T-helper 1 cell treated with Interleukin-12 subunit alpha and Interleukin-12 subunit beta and Interleukin-4 antibody, amounts not matched to agents 30 μg/mL and 1 μg/mL, for 36 hours (primary cell): ENCODE data around the gene BUB1B.

Experiments used
- H3K27ac Mint-ChIP-seq: one replicate; pipeline ENCODE4 v1.8.0; 2021; ENCODE audit warnings: mild to moderate bottlenecking, mixed read lengths
- H3K27me3 Mint-ChIP-seq: one replicate; pipeline ENCODE4 v1.8.0; 2021; ENCODE audit warnings: low read depth, mixed read lengths
- H3K36me3 Mint-ChIP-seq: one replicate; pipeline ENCODE4 v1.8.0; 2021; ENCODE audit warnings: low read depth, mixed read lengths
- H3K4me1 Mint-ChIP-seq: one replicate; pipeline ENCODE4 v1.8.0; 2021; ENCODE audit warnings: low read depth, mixed read lengths
- H3K4me3 Mint-ChIP-seq: one replicate; pipeline ENCODE4 v1.8.0; 2021; ENCODE audit warnings: mild to moderate bottlenecking, moderate library complexity, mixed read lengths
- H3K9me3 Mint-ChIP-seq: one replicate; pipeline ENCODE4 v1.8.0; 2021; ENCODE audit warnings: mixed read lengths

Gene BUB1B

DNA sequence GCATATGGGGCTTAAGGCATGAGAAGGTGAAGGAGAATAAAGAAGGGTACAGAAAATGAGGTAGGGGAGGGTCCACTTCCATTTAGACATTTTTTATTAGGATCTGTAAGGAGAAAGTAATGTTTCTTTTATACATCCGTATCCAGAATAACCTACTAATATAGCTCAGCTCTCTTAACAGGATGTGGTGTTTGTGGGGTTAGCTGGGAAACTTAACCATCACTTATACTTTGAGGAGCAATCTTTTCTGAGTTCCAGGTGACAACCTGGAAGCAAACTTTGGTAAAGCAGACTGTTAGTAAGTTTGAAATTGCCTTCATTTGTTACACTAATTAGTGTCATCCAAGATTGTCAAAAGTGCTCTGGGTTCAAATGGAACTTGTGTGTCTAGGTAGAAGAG, 36.6 kb downstream of the BUB1B start:
- H3K27ac Mint-ChIP-seq: peak overlapping the region; percentile 71

DNA sequence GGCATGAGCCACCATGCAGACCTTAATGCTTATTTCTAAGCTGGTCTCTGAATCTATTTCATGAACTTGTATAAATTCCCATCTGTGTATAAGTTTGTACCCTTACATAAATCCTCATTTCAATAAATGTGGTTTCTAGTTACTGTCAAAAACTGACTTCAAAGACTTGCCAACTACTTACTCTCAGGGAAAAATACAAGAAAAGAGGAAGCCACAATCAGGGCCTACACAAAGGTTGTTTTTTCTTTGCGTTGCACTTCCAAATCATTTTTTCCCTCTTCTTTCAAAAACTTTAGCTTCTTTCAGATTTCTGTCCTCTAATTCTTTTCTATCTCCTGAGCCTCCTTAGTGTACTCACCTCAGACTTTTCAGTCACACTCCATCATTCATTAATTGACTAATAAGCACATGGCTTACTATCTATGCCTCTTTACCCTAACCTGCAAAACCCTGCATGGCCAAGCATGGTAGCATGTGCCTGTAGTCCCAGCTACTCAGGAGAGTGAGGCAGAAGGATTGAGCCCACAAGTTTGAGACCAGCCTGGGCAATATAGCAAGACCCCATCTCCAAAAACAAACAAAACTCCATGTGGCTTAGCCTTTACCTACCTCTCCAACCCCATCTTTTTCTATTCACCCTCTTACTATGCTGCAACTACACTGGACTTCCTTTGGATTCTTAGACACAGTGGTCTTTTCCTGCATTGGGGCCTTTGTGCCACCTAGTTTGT, 37.7 kb downstream of the BUB1B start:
- H3K36me3 Mint-ChIP-seq: peaks cover 45% of the 10 kb centered on the region
- no peak overlapping the region for H3K4me3 Mint-ChIP-seq
- H3K27ac Mint-ChIP-seq: peak overlapping the region; percentile 77

More for the DNA sequence above, 36.6 kb downstream of the BUB1B start:
- no peaks in the 10 kb centered on the region for H3K9me3 Mint-ChIP-seq
- peaks cover 44% of the 10 kb centered on the region for H3K36me3 Mint-ChIP-seq
- no peaks in the 10 kb centered on the region for H3K27me3 Mint-ChIP-seq
- peak overlapping the region; percentile 69 for H3K4me3 Mint-ChIP-seq
- peaks cover 45% of the 10 kb centered on the region for H3K4me1 Mint-ChIP-seq

DNA sequence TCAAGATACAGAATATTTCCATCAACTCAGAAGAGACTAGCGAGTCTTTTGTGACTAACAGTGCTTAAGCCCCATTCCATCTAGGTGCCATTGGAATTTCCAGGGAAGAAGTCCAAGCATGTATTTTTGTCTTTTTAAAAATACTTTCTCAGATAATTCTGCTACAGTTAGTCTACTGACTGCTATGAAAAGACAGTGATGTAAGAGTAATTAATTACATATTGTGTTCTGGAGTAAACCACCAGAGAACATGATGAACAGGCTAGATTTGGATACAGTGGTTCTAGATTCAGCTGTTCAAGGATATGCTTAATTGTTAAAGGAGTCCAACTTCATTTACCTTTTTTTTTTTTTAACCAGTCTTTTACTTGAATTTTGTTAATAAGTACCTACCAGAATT, 43.2 kb downstream of the BUB1B start:
- Mint-ChIP-seq H3K4me3 (no peak overlapping the region), H3K4me1 (peaks cover 8% of the 10 kb centered on the region), H3K27me3 (no peaks in the 10 kb centered on the region), H3K9me3 (no peaks in the 10 kb centered on the region), H3K36me3 (peaks cover 30% of the 10 kb centered on the region), H3K27ac (no peak overlapping the region)

More for the DNA sequence above, 37.7 kb downstream of the BUB1B start:
- H3K9me3 Mint-ChIP-seq: no peaks in the 10 kb centered on the region
- H3K27me3 Mint-ChIP-seq: no peaks in the 10 kb centered on the region
- peaks cover 42% of the 10 kb centered on the region for H3K4me1 Mint-ChIP-seq

DNA sequence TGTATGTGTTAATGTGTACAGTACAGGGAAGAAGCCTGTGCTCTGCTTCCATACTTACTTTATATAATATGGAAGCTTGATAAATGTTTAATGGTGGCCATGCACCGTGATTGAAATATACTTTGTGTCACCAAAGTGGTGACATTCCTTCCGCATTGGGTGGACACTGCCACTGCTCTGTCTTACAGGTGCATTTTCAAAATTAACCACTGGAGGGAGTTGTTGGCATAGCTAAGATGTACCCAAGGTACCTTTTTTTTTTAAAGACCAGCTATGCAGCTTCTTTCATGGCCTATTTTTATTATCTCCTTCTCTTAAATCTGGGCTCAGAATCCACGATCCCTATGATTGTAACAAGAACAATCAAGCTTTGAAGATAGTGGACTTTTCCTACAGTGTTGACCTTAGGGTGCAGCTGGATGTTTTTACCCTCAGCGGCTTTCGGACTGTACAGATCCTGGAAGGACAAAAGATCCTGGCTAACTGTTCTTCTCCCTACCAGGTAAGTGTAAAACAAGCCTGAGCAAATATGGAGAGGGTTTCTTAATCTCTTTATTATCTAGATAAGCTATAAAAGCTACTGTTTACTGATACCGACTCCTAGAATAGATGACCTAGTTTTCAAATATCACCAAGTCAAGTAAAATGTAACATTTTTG, 56.4 kb downstream of the BUB1B start:
- no peak overlapping the region for H3K4me3 Mint-ChIP-seq
- no peak overlapping the region for H3K27ac Mint-ChIP-seq
- no peaks in the 10 kb centered on the region for H3K27me3 Mint-ChIP-seq
- no peaks in the 10 kb centered on the region for H3K9me3 Mint-ChIP-seq
- peaks cover 6% of the 10 kb centered on the region for H3K4me1 Mint-ChIP-seq
- peaks cover 27% of the 10 kb centered on the region for H3K36me3 Mint-ChIP-seq

DNA sequence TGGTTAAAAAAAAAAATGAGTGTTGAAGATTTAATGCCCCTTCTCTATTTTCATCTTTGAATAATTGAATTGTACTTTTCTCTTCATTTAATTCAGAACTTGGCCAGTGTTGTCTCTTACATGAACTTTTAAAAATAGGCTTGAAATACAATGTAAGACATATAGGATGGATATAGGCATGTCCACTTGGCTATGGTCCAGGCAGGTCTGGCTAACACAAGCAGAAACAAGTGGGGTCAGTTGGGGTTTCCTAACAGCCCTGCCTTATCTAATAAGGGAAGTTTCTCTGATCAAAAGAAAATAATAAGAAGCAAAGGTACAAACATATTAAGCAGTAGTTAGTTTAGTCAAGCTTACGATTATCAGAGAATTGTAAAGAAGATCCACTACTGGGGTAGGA, 58.9 kb downstream of the BUB1B start:
- H3K4me1 Mint-ChIP-seq: peaks cover 8% of the 10 kb centered on the region
- H3K36me3 Mint-ChIP-seq: peaks cover 27% of the 10 kb centered on the region
- H3K27me3 Mint-ChIP-seq: no peaks in the 10 kb centered on the region
- H3K9me3 Mint-ChIP-seq: no peaks in the 10 kb centered on the region
- H3K4me3 Mint-ChIP-seq: no peak overlapping the region
- H3K27ac Mint-ChIP-seq: peak overlapping the region; percentile 52

DNA sequence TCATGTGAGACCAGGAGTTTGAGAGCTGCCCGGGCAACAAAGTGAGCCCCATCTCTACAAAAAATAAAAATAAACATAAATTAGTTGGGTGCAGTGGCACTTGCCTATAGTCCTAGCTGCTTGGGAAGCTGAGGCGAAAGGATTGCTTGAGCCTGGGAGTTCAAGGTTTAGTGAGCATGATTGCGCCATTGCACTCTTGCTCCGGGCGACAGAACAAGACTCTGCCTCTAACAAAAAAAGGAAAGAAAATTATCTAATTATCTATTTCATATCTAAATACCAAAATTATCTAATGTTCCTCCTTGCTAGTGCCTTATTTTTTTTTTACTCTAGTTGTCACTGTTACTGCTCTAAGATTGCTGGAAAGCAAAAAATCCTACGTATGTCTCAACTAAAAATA, 61.3 kb downstream of the BUB1B start:
- no peaks in the 10 kb centered on the region for H3K9me3 Mint-ChIP-seq
- no peaks in the 10 kb centered on the region for H3K27me3 Mint-ChIP-seq
- H3K4me1 Mint-ChIP-seq: peaks cover 19% of the 10 kb centered on the region
- no peak overlapping the region for H3K27ac Mint-ChIP-seq
- peaks cover 29% of the 10 kb centered on the region for H3K36me3 Mint-ChIP-seq
- H3K4me3 Mint-ChIP-seq: no peak overlapping the region

DNA sequence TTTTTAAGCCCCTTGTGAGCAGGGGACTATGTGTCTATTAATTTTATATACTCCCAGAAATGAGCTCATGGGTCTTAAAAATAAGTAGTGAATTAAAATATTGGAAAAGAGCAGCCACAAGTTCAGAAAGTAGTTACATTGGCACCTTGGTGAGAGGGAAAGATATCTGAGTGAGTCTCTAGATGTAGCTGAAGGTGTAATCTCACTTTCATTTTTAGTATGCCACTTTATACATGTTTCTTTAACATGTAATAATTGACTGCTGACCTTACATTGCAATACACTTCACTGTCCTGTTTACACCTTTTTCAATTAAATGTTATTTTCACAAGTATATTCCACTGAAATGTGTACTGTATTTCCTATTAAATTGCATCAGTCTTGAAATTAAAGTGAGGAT, 65.9 kb downstream of the BUB1B start:
- Mint-ChIP-seq H3K36me3 (peaks cover 19% of the 10 kb centered on the region), H3K27ac (no peak overlapping the region), H3K4me1 (peaks cover 17% of the 10 kb centered on the region), H3K27me3 (no peaks in the 10 kb centered on the region), H3K9me3 (no peaks in the 10 kb centered on the region), H3K4me3 (no peak overlapping the region)

DNA sequence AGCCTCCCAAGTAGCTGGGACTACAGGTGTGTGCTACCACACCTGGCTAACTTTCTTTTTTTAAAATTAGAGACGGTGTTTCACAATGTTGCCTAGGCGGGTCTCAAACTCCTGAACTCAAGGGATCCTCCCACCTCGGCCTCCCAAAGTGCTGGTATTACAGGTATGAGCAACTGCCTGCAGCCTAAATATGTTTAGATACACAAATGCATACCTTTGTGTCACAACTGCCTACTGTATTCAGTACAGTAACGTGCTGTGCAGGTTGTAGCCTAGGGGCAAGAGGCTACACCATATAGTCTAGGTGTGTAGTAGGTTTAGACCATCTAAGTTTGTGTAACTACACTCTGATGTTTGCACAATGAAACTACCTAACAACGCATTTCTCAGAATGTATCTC, 68.4 kb downstream of the BUB1B start:
- H3K27me3 Mint-ChIP-seq: no peaks in the 10 kb centered on the region
- H3K9me3 Mint-ChIP-seq: no peaks in the 10 kb centered on the region
- H3K4me3 Mint-ChIP-seq: no peak overlapping the region
- H3K36me3 Mint-ChIP-seq: peaks cover 11% of the 10 kb centered on the region
- no peak overlapping the region for H3K27ac Mint-ChIP-seq
- H3K4me1 Mint-ChIP-seq: peaks cover 15% of the 10 kb centered on the region

DNA sequence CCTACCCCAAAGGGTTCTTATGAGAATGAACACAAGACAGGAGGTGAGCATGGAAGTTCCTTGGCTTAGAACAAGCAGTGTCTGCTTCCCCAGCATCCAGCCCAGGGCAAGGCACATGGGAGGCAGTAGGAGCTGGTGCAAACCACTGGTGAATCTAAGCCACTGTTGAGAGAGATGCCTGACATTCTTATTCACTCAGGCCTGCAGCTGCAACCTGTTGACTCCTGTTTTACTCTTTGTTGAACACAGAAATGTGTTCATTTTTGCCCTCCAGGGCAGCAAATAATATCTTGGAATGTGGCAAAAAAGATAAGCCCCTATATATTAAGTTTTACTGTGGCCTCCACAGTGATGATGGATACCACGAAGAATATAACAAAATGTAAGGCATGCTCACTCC, 69.1 kb downstream of the BUB1B start:
- no peak overlapping the region for H3K4me3 Mint-ChIP-seq

DNA sequence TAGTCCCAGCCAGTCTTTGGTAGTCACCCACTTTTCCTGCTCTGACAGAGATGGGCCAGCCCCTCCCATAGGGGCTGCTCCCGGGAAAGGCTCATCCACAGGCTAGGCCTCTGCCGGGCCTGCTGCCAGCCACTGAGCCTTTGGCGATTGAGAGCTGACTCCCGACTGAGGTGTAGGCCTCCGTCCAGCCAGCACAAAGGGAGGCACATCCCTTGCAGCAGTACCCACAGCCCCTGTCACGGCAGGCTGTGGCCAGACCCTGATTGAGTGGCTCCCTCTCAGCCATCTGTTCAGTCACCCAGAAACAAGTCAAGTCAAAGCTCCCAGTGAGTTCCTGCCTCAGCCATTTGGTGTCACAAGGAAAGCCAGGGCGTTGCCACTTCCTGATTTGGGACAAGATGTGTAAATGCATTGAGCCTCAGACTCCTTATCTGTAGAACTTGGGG, 71.8 kb downstream of the BUB1B start:
- peaks cover 6% of the 10 kb centered on the region for H3K36me3 Mint-ChIP-seq
- H3K4me3 Mint-ChIP-seq: no peak overlapping the region
- no peaks in the 10 kb centered on the region for H3K9me3 Mint-ChIP-seq
- no peak overlapping the region for H3K27ac Mint-ChIP-seq
- H3K27me3 Mint-ChIP-seq: peaks cover 5% of the 10 kb centered on the region
- no peaks in the 10 kb centered on the region for H3K4me1 Mint-ChIP-seq

More for the DNA sequence above, 69.1 kb downstream of the BUB1B start:
- Mint-ChIP-seq H3K27me3 (no peaks in the 10 kb centered on the region), H3K4me1 (peaks cover 12% of the 10 kb centered on the region), H3K27ac (no peak overlapping the region), H3K9me3 (no peaks in the 10 kb centered on the region), H3K36me3 (peaks cover 8% of the 10 kb centered on the region)

DNA sequence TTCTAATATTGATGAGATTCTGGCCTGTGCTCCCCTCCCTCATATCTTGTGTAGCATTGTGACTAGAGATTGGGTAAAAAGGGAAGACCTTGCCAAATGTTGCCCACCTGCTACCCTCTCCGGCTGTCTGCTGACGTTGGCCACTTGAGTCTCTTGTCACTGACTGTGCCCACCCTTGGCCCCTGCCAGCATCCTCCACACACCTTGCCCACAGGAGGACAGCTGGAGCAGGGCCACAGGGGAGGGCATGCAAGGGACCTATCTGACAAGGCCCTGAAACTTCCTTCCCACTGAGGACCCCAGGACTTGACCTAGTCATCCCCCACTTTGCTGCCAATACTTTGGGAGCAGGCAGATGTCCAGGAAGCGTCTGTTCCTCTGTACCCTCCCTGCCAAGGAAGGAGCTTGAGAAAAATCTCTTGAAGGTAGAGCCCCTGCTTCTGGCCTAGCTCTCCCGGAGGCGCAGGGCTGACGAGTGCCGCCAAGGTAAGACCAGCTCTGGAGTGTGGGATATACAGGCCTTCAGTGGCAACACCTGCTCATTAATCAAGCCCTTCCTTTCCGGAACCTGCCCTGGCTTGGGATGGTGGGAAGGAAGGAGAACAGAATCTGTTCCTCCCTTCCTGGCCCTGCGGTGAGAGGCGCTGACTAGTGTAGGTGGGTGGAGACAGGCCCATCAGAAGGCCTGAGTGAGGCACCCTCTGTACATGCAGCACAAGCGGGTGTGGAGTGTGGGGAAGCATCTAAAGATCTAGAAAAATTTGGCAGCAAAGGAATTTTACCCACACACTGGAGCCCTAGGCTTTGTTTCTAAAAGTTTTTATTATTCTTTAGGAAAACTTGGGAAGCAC, 73.1 kb downstream of the BUB1B start:
- Mint-ChIP-seq H3K4me3 (no peak overlapping the region), H3K27ac (no peak overlapping the region), H3K27me3 (peaks cover 18% of the 10 kb centered on the region), H3K36me3 (peaks cover 6% of the 10 kb centered on the region), H3K4me1 (peaks cover 3% of the 10 kb centered on the region), H3K9me3 (no peaks in the 10 kb centered on the region)

DNA sequence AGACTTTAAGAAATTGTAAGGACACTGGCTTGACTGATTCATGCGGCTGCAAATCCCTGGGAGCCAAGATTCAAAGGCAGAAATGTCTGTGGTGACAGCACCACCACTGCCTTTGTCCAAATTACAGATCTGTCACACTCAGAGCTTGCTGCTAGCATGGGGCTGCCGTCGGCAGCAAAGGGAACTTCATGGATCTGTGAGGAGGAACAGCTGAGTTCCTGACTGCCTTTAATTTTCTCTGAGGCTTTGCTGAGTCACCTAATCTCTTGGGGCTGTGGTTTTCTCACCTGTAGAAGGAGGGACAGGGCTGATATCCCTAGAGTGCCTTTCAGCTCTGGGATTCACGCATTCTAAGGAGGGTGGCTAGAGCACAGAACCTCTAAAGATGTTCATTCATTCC, 73.9 kb downstream of the BUB1B start:
- no peak overlapping the region for H3K27ac Mint-ChIP-seq

DNA sequence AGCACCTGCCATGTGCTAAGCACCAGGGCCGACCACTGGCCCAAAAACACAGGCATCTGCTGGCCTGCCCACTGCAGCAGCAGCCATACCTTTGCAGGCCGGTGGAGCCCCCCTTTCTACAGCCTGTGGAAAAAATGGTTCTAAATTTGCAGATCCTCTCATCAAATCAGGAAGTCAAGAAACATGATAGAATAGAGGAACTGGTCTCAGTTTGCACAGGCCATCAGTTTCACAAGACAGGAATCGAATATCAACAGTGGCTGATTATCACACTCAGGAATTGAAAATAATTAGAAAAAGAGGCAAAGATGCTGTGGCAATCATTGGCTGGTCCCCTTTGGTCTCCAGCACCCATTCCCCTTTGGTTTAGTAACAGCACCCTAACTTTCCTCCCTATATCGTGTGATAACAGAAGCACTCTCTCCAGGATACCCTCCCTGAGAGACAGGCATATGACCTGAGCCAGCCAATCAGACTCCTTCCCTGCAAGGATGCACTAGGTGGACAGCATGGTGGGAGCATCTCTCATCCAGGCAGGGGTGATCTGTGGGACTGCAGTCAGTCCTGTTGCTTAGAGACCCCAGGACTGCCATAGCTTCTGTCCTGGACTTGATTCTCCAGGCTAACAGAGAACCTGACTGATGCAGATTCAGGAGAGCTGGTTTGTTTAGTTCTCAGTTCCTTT, 74.5 kb downstream of the BUB1B start:
- peaks cover 2% of the 10 kb centered on the region for H3K36me3 Mint-ChIP-seq
- H3K4me1 Mint-ChIP-seq: peaks cover 5% of the 10 kb centered on the region
- H3K4me3 Mint-ChIP-seq: no peak overlapping the region
- H3K9me3 Mint-ChIP-seq: no peaks in the 10 kb centered on the region
- no peak overlapping the region for H3K27ac Mint-ChIP-seq
- H3K27me3 Mint-ChIP-seq: peaks cover 25% of the 10 kb centered on the region

More for the DNA sequence above, 73.9 kb downstream of the BUB1B start:
- Mint-ChIP-seq H3K4me3 (no peak overlapping the region), H3K9me3 (no peaks in the 10 kb centered on the region), H3K36me3 (peaks cover 4% of the 10 kb centered on the region), H3K4me1 (peaks cover 5% of the 10 kb centered on the region), H3K27me3 (peaks cover 24% of the 10 kb centered on the region)
